HG02852 (cell line): ENCODE results near the gene RBPMS2.

ENCODE experiments used
- ATAC-seq: cut with Tn5 transposase; IDR thresholded peaks from one replicate; pipeline ENCODE4 v1.9.1; 2021; ENCODE audit warnings: mild to moderate bottlenecking, moderate library complexity; ENCODE audit not compliant: unreplicated experiment

The RBPMS2 gene

GRCh38 chr15:64731805-64732151 is 43.6 kb downstream of the RBPMS2 start:
- ATAC-seq = no peak

- no peak for ATAC-seq
Measured at GRCh38 chr15:64731012-64731804, 44.2 kb downstream of the RBPMS2 start.

GRCh38 chr15:64730151-64730550 is 45.2 kb downstream of the RBPMS2 start:
- no peak for ATAC-seq

- ATAC-seq = no peak
Measured at GRCh38 chr15:64720188-64720587, 55.2 kb downstream of the RBPMS2 start.

DNA sequence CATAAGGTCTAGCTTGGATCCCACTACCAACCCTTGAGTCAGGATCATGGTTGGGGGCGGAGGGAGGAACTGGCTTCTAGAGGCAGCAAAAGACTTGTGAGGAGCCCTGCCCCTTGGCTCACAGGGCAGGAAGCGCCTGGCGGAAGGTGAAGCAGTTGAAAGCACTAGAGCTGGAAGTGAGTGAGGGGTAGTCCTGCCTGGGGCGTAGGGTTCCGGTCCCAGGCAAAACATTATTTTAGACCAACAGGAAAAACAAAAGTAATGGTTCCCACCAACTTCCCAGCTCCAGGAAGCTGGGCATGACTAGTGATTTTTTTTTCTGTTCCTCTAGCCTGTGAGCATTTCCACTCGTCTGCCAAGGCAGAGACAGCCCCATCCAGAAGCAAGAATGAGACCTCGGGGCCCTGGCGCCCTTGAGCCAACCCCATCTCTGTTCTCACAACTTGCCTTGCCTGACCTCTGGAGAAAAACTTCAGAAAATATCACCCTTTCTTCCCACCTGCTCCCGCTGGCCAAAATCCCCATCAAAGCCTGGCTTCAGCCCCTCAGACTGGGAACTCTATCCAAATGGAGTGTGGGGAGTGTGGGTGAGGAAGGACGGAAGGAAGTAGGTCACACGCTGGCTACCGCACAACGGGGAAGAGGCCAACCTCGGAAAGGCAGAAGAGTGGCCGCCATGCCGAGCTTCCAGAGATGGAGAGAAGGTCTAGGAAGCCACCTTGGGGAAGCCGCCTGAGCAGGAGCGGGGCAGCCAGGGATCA is 57.5 kb downstream of the RBPMS2 start:
- no peak for ATAC-seq

DNA sequence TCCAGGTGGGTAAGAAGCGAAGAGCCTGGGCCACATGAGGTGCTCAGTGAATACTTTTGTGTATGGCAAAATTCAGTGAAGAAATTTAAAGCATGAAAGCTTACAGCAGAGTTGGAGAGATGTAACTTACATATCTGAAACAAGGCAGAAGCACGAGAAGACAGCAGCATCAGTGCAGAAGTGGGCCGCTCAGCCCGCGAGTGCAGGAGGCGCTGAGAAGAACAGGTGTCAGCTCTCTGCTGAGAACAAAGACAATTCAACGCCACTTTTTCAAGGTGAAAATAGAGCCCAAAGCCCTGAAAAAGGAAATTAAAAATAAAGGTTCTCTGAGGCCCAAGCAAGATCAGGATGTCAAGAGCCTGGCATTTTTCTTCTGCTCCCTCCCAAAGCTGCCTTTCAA is 58.3 kb downstream of the RBPMS2 start:
- ATAC-seq = no peak

- no peak for ATAC-seq
Measured at GRCh38 chr15:64716452-64716851, 58.9 kb downstream of the RBPMS2 start.

GRCh38 chr15:64713592-64713991 is 61.8 kb downstream of the RBPMS2 start:
- no peak for ATAC-seq

GRCh38 chr15:64712353-64712752 is 63.0 kb downstream of the RBPMS2 start:
- ATAC-seq = no peak

- no peak for ATAC-seq
Measured at GRCh38 chr15:64710676-64711428, 64.5 kb downstream of the RBPMS2 start.

GRCh38 chr15:64706011-64706911 is 69.1 kb downstream of the RBPMS2 start:
- no peak for ATAC-seq

- ATAC-seq = no peak
Measured at GRCh38 chr15:64705006-64705405, 70.4 kb downstream of the RBPMS2 start.

- peak; percentile 1 for ATAC-seq
Measured at GRCh38 chr15:64703632-64703959, 71.8 kb downstream of the RBPMS2 start.

GRCh38 chr15:64702816-64703631 is 72.4 kb downstream of the RBPMS2 start:
- ATAC-seq = peak; percentile 90

GRCh38 chr15:64701482-64702184 is 73.8 kb downstream of the RBPMS2 start:
- no peak for ATAC-seq

- ATAC-seq = no peak
Measured at GRCh38 chr15:64701051-64701450, 74.3 kb downstream of the RBPMS2 start.

- ATAC-seq = no peak
Measured at GRCh38 chr15:64699751-64700388, 75.5 kb downstream of the RBPMS2 start.

DNA sequence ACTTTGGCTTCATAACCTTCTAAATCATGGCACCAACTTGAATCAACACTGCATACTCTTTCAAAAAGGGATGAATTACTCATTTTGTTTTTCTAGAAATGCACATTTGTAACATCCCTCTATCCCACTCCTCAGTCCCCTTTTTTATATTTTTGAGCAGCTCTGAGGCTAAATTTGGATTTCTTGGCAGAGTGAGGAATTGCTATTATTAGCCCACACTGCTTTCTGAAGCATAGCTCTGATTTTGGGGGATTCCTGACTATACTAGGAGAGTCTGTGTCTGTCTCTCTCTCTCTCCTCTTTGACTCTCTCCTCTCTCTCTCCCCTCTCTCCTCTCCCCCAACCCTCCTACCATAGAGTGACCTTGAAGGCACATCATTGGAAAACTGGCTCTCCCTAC is 76.6 kb downstream of the RBPMS2 start:
- no peak for ATAC-seq

DNA sequence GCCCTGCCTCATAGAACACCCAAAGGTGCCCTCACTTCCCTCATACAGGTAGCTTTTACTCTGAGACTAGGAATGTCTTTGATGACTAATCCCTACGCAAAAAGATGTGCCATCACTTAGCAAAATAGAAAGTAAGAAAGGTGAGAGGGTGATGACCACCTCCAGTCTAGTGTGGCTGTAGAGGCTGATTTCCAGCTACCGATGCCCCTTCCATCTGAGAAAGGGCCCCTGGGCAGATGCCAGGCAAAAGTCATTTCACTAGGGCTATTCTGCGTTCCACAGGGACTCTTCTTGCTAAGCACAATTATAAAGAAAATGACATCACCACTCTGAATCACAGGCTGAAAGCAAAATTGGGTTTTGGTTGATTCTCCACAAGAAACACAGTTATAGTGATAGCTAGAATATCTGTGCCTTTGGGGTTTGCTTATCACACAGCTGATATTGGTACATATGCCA is 77.4 kb downstream of the RBPMS2 start:
- ATAC-seq = no peak
